GM10266 (cell line): ENCODE results near the gene GREB1.

Experiments used
- DNase-seq: peaks from one replicate; pipeline ENCODE4 v3.0.0; 2012; ENCODE audit errors: extremely low spot score
- CTCF ChIP-seq: IDR thresholded peaks from 2 replicates; pipeline ENCODE4 v1.5.1; 2012; ENCODE audit warnings: mild to moderate bottlenecking, low read depth; ENCODE audit not compliant: control insufficient read depth, insufficient read depth; ENCODE audit errors: missing control alignments

GREB1 gene

GRCh38 chr2:11547912-11548497 is 14.2 kb downstream of the GREB1 start:
- no peak for TF ChIP-seq CTCF

GRCh38 chr2:11550302-11550701 is 16.5 kb downstream of the GREB1 start:
- no peak for TF ChIP-seq CTCF

More at GRCh38 chr2:11547912-11548497, 14.2 kb downstream of the GREB1 start:
- no peak for DNase-seq

GRCh38 chr2:11550901-11551568 is 17.2 kb downstream of the GREB1 start:
- no peak for TF ChIP-seq CTCF
- no peak for DNase-seq

More at GRCh38 chr2:11550302-11550701, 16.5 kb downstream of the GREB1 start:
- no peak for DNase-seq

GRCh38 chr2:11551569-11552259 is 17.9 kb downstream of the GREB1 start:
- no peak for TF ChIP-seq CTCF

GRCh38 chr2:11552260-11552638 is 18.4 kb downstream of the GREB1 start:
- no peak for DNase-seq
- no peak for TF ChIP-seq CTCF

More at GRCh38 chr2:11551569-11552259, 17.9 kb downstream of the GREB1 start:
- no peak for DNase-seq

- no peak for TF ChIP-seq CTCF
- DNase-seq, result no peak
These were observed 20.0 kb downstream of the GREB1 start for GRCh38 chr2:11553661-11554398.
